Measurements from ENCODE around the gene OVCH2.
"Not testable (repeated sequence)": the region's sequence is repeated elsewhere in the genome, so short reads cannot be mapped to it uniquely, and the experiment has no call there.

Gene OVCH2

GRCh38 chr11:7671347-7672215 lies 34.7 kb downstream of the OVCH2 start:
- DNase-seq (ENCODE audit: low read depth): no peak

GRCh38 chr11:7670641-7671040 lies 35.6 kb downstream of the OVCH2 start:
- no peak for DNase-seq (ENCODE audit: low read depth)

- no peak for DNase-seq (ENCODE audit: low read depth)
These were observed 37.4 kb downstream of the OVCH2 start for GRCh38 chr11:7668911-7669310.

- DNase-seq (ENCODE audit: low read depth): no peak
These were observed 37.8 kb downstream of the OVCH2 start for GRCh38 chr11:7668464-7668863.

- no peak for DNase-seq (ENCODE audit: low read depth)
These were observed 38.8 kb downstream of the OVCH2 start for GRCh38 chr11:7667460-7667859.

- no peak for DNase-seq (ENCODE audit: low read depth)
These were observed 39.9 kb downstream of the OVCH2 start for GRCh38 chr11:7666292-7666866.

GRCh38 chr11:7665473-7666291 lies 40.6 kb downstream of the OVCH2 start:
- peak; percentile 48 for DNase-seq (ENCODE audit: low read depth)

- no peak for DNase-seq (ENCODE audit: low read depth)
These were observed 41.4 kb downstream of the OVCH2 start for GRCh38 chr11:7664867-7665266.

GRCh38 chr11:7663531-7663930 lies 42.7 kb downstream of the OVCH2 start:
- DNase-seq (ENCODE audit: low read depth): not testable (repeated sequence)

- DNase-seq (ENCODE audit: low read depth): peak; percentile 69
These were observed 48.8 kb downstream of the OVCH2 start for GRCh38 chr11:7657306-7658025.

- no peak for DNase-seq (ENCODE audit: low read depth)
These were observed 49.6 kb downstream of the OVCH2 start for GRCh38 chr11:7656704-7657103.

- no peak for DNase-seq (ENCODE audit: low read depth)
These were observed 50.7 kb downstream of the OVCH2 start for GRCh38 chr11:7655253-7656217.

- DNase-seq (ENCODE audit: low read depth): no peak
These were observed 52.0 kb downstream of the OVCH2 start for GRCh38 chr11:7654195-7654705.

GRCh38 chr11:7651700-7652099 lies 54.6 kb downstream of the OVCH2 start:
- DNase-seq (ENCODE audit: low read depth): no peak

GRCh38 chr11:7651140-7651551 lies 55.1 kb downstream of the OVCH2 start:
- no peak for DNase-seq (ENCODE audit: low read depth)

- DNase-seq (ENCODE audit: low read depth): no peak
These were observed 58.0 kb downstream of the OVCH2 start for GRCh38 chr11:7648264-7648663.

GRCh38 chr11:7646866-7647265 lies 59.4 kb downstream of the OVCH2 start:
- no peak for DNase-seq (ENCODE audit: low read depth)

GRCh38 chr11:7645206-7645605 lies 61.1 kb downstream of the OVCH2 start:
- no peak for DNase-seq (ENCODE audit: low read depth)

GRCh38 chr11:7643314-7643713 lies 63.0 kb downstream of the OVCH2 start:
- DNase-seq (ENCODE audit: low read depth): no peak

- no peak for DNase-seq (ENCODE audit: low read depth)
These were observed 63.5 kb downstream of the OVCH2 start for GRCh38 chr11:7642747-7643146.

GRCh38 chr11:7640816-7641215 lies 65.5 kb downstream of the OVCH2 start:
- DNase-seq (ENCODE audit: low read depth): no peak

Data from fibroblast of gingiva (primary cell).